Fibroblast of mammary gland (primary cell): ENCODE results near the gene PVRIG.
"Not testable (repeated sequence)": the region's sequence is repeated elsewhere in the genome, so short reads cannot be mapped to it uniquely, and the experiment has no call there.

Experiments
- DNase-seq: peaks from one replicate; pipeline ENCODE4 v3.0.0-alpha.2; 2010; ENCODE audit warnings: low read depth
- H3K4me3 ChIP-seq: 2 replicates; pipeline ENCODE4 v1.5.1; 2011; ENCODE audit warnings: low read depth, mild to moderate bottlenecking, low read length, moderate library complexity; ENCODE audit not compliant: control insufficient read depth
- CTCF ChIP-seq: conservative IDR thresholded peaks from 2 replicates; pipeline ENCODE4 v1.5.1; 2011; ENCODE audit warnings: low read depth, low read length, inconsistent platforms; ENCODE audit not compliant: control insufficient read depth, insufficient read depth

The PVRIG gene

GRCh38 chr7:100267648-100268047 is 47.9 kb downstream of the PVRIG start:
- no peak overlapping the region for H3K4me3 ChIP-seq
- no peak for DNase-seq
- no peak for TF ChIP-seq CTCF

GRCh38 chr7:100268882-100269281 is 49.1 kb downstream of the PVRIG start:
- not testable (repeated sequence) for H3K4me3 ChIP-seq, DNase-seq

- H3K4me3 ChIP-seq, DNase-seq: not testable (repeated sequence)
Observed at GRCh38 chr7:100269306-100270045, 49.7 kb downstream of the PVRIG start.

- peak overlapping the region; percentile 32 for H3K4me3 ChIP-seq
Observed at GRCh38 chr7:100270046-100270918, 50.5 kb downstream of the PVRIG start.

More at GRCh38 chr7:100270046-100270918, 50.5 kb downstream of the PVRIG start:
- DNase-seq, result not testable (repeated sequence)
